ENCODE results near the gene GALK2.

GRCh38 chr15:49343546-49343945 lies 173.5 kb downstream of the GALK2 start:
- TF ChIP-seq EZH2phosphoT487 (conservative IDR thresholded peaks at IDR 0.05; ENCODE audit: low read length): no peak
- TF ChIP-seq, protein P1, sequence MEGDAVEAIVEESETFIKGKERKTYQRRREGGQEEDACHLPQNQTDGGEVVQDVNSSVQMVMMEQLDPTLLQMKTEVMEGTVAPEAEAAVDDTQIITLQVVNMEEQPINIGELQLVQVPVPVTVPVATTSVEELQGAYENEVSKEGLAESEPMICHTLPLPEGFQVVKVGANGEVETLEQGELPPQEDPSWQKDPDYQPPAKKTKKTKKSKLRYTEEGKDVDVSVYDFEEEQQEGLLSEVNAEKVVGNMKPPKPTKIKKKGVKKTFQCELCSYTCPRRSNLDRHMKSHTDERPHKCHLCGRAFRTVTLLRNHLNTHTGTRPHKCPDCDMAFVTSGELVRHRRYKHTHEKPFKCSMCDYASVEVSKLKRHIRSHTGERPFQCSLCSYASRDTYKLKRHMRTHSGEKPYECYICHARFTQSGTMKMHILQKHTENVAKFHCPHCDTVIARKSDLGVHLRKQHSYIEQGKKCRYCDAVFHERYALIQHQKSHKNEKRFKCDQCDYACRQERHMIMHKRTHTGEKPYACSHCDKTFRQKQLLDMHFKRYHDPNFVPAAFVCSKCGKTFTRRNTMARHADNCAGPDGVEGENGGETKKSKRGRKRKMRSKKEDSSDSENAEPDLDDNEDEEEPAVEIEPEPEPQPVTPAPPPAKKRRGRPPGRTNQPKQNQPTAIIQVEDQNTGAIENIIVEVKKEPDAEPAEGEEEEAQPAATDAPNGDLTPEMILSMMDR (IDR thresholded peaks at IDR 0.05; ENCODE audit: insufficient read depth, low read length, poor library complexity, severe bottlenecking): no peak
